ENCODE data around the gene PKDCC.

DNA sequence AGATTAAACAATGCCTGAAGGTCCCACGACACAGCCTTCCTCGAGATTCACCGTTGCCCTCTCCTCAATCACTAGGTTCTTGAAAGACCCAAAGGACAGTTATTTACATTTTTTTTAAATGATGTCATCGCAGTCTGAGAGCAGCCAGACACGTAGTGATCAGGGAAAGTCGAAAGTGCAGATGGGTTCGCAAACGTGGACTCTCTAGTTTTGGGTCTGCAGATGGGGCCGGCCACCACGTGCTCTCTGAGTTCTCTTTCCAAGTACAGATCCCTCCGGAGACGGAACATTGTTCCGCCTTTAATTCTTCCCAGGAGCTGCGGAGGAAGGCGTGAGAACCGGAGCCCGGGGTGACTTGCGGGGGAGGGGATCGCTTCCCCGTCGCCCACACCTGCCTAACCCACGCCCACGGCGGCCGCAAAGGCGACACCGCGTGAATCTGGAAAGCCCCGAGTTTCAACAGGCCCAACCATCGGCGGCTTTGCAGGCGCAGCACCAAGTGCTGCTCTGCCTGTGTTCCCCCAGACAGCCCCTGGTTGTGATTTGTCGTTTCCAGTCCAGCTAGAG lies 54.3 kb downstream of the PKDCC start:
- TF ChIP-seq, protein P1, sequence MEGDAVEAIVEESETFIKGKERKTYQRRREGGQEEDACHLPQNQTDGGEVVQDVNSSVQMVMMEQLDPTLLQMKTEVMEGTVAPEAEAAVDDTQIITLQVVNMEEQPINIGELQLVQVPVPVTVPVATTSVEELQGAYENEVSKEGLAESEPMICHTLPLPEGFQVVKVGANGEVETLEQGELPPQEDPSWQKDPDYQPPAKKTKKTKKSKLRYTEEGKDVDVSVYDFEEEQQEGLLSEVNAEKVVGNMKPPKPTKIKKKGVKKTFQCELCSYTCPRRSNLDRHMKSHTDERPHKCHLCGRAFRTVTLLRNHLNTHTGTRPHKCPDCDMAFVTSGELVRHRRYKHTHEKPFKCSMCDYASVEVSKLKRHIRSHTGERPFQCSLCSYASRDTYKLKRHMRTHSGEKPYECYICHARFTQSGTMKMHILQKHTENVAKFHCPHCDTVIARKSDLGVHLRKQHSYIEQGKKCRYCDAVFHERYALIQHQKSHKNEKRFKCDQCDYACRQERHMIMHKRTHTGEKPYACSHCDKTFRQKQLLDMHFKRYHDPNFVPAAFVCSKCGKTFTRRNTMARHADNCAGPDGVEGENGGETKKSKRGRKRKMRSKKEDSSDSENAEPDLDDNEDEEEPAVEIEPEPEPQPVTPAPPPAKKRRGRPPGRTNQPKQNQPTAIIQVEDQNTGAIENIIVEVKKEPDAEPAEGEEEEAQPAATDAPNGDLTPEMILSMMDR (conservative IDR thresholded peaks at IDR 0.05; ENCODE audit: low read depth, low read length): no peak
- TF ChIP-seq EZH2 (IDR thresholded peaks at IDR 0.05; ENCODE audit: borderline replicate concordance, low read depth, low read length, poor library complexity, severe bottlenecking): no peak
